Vagina (tissue), 2 donors: ENCODE measurements around the gene CHD6.

ENCODE experiments used
- POLR2A ChIP-seq, 2 donors: fragments of 450-650 bp; IDR thresholded peaks; one replicate each; pipeline ENCODE4 v1.6.1; 2017; ENCODE audit warnings: antibody characterized with exemption in 2 of 2, mild to moderate bottlenecking in 2 of 2, moderate library complexity in 2 of 2
- POLR2AphosphoS5 ChIP-seq, 2 donors: sonication (generic); formaldehyde crosslinking; IDR thresholded peaks; one replicate each; pipeline ENCODE4 v1.9.0; 2017; ENCODE audit warnings: antibody characterized with exemption in 2 of 2, mild to moderate bottlenecking in 2 of 2, low read depth in 1 of 2; ENCODE audit not compliant: insufficient read depth in 1 of 2
- TF ChIP-seq, protein P1 (sequence below), 3 experiments: fragments of 450-650 bp in 2 of 3; fragments of 200-600 bp in 1 of 3; sonication (generic) in 1 of 3; IDR thresholded peaks; one replicate each; pipeline ENCODE4 v1.5.1; 2017 to 2019; ENCODE audit warnings: antibody characterized with exemption in 3 of 3, mild to moderate bottlenecking in 2 of 3, moderate library complexity in 2 of 3

GRCh38 chr20:41433203-41433602 is 185.0 kb downstream of the CHD6 start:
- TF ChIP-seq, protein P1, sequence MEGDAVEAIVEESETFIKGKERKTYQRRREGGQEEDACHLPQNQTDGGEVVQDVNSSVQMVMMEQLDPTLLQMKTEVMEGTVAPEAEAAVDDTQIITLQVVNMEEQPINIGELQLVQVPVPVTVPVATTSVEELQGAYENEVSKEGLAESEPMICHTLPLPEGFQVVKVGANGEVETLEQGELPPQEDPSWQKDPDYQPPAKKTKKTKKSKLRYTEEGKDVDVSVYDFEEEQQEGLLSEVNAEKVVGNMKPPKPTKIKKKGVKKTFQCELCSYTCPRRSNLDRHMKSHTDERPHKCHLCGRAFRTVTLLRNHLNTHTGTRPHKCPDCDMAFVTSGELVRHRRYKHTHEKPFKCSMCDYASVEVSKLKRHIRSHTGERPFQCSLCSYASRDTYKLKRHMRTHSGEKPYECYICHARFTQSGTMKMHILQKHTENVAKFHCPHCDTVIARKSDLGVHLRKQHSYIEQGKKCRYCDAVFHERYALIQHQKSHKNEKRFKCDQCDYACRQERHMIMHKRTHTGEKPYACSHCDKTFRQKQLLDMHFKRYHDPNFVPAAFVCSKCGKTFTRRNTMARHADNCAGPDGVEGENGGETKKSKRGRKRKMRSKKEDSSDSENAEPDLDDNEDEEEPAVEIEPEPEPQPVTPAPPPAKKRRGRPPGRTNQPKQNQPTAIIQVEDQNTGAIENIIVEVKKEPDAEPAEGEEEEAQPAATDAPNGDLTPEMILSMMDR (IDR thresholded peaks at IDR 0.05): no peak
- TF ChIP-seq POLR2A (IDR thresholded peaks at IDR 0.05): no peak
- TF ChIP-seq POLR2AphosphoS5 (IDR thresholded peaks at IDR 0.05; ENCODE audit: insufficient read depth in 1 of 2, low read depth in 1 of 2): no peak
